Measurements from ENCODE around the gene MLLT1. TPM values are rescaled to one million over a fixed set of nuclear protein-coding genes. Genes with fewer than 3 reads are reported as not detected.

Gene MLLT1
- total and polyA plus RNA-seq, 2 donors (not counting 1 experiment from before 2014, with no cell fraction given): 19.4 to 40.2 TPM

DNA sequence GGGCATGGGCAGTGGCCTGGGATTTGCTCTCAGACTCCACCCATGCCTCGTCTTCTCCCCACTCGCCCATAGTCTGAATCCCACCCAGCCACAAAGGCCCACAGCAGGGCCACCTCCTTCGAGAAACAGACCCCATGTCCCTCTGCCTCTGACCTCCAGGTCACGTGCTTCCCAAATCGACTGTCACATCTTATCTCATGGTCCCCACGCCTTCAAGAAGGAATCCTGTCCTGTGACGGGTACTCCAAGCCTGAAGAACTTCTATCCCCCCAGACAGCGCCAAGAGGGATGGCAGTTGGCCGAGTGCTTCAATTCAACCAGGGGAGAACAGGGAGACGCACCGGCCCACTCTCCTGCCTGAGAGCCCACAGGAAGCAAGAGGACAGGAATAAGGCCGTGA lies 16.5 kb downstream of the MLLT1 start:
- intact Hi-C loops (cut with micrococcal nuclease): no loop called here
- Histone ChIP-seq H3K9ac (ENCODE audit: low read length) (no peak overlapping the region), H3K27me3 (replicated peaks in 1 of 4; ENCODE audit: control extremely low read depth in 1 of 4, control insufficient read depth in 3 of 4, insufficient read depth in 4 of 4, low read length in 3 of 4) (no peaks in the 10 kb centered on the region), H3K4me1 (ENCODE audit: control insufficient read depth in 2 of 2, insufficient read depth in 2 of 2, low read length in 2 of 2) (peaks cover under 1 to 2% of the 10 kb centered on the region in 2 donors), H3K9me3 (ENCODE audit: control extremely low read depth in 1 of 3, control insufficient read depth in 2 of 3, insufficient read depth in 1 of 3, low read length in 2 of 3) (no peaks in the 10 kb centered on the region), H2AFZ (ENCODE audit: insufficient read depth, low read depth, low read length, poor library complexity, severe bottlenecking) (no peak overlapping the region), H3K36me3 (replicated peaks in 1 of 2; ENCODE audit: control extremely low read depth in 1 of 2, control insufficient read depth in 1 of 2, extremely low read depth in 1 of 2, insufficient read depth in 2 of 2, low read length in 1 of 2) (peaks cover 0 to 45% of the 10 kb centered on the region in 2 experiments), H3K27ac (ENCODE audit: low read length in 2 of 2) (no peak overlapping the region), H3K79me2 (ENCODE audit: control insufficient read depth, insufficient read depth, low read length) (peaks cover 69% of the 10 kb centered on the region), H3K4me2 (replicated peaks; ENCODE audit: low read depth, low read length, poor library complexity, severe bottlenecking) (no peak overlapping the region), H3K4me3 (ENCODE audit: control extremely low read depth in 1 of 5, extremely low read depth in 1 of 5, insufficient read depth in 1 of 5, low read depth in 2 of 5, low read length in 4 of 5) (no peak overlapping the region), H4K20me1 (ENCODE audit: control insufficient read depth, insufficient read depth, low read length, poor library complexity, severe bottlenecking) (peaks cover 54% of the 10 kb centered on the region)
- peaks cover 9% of the 10 kb centered on the region for H3K4me1 Mint-ChIP-seq
- TF ChIP-seq, protein P1, sequence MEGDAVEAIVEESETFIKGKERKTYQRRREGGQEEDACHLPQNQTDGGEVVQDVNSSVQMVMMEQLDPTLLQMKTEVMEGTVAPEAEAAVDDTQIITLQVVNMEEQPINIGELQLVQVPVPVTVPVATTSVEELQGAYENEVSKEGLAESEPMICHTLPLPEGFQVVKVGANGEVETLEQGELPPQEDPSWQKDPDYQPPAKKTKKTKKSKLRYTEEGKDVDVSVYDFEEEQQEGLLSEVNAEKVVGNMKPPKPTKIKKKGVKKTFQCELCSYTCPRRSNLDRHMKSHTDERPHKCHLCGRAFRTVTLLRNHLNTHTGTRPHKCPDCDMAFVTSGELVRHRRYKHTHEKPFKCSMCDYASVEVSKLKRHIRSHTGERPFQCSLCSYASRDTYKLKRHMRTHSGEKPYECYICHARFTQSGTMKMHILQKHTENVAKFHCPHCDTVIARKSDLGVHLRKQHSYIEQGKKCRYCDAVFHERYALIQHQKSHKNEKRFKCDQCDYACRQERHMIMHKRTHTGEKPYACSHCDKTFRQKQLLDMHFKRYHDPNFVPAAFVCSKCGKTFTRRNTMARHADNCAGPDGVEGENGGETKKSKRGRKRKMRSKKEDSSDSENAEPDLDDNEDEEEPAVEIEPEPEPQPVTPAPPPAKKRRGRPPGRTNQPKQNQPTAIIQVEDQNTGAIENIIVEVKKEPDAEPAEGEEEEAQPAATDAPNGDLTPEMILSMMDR (IDR thresholded peaks at IDR 0.05): no peak
- no peak for TF ChIP-seq EZH2 (IDR thresholded peaks at IDR 0.05; ENCODE audit: borderline replicate concordance, insufficient read depth, low read depth, low read length, poor library complexity, severe bottlenecking)
- H3K4me3 Mint-ChIP-seq: no peak overlapping the region
- ChIA-PET POLR2A (no interaction called here), CTCF (no interaction called here)
- DNase-seq (no peak), ATAC-seq (ENCODE audit: low read depth) (no peak)
- H3K27me3 Mint-ChIP-seq: no peaks in the 10 kb centered on the region
- H3K9me3 Mint-ChIP-seq (ENCODE audit: insufficient read depth): no peaks in the 10 kb centered on the region
- WGBS (ENCODE audit: insufficient coverage): 97% methylated on average over 10 of the region's 12 CpGs
- H3K27ac Mint-ChIP-seq: no peak overlapping the region

DNA sequence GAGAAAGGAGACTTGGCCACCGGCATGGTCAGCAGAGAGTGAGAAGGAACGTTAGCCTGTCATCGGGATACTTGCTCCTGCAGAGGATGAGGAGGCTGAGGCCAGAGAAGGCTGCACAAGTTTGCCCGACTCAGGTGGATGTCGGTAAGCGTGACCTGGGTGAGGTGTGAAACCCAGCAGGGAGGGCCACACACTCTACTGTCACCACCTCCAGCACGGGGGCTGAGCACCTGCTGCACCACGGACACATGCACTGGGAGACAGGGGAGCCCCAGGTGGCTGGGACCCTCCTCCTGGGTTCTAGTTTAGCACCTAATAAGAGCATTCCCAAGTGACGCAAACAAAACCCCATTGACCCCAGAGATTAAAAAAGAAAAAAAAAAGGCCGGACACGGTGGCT lies 17.3 kb downstream of the MLLT1 start:
- no peak overlapping the region for H2AFZ ChIP-seq (ENCODE audit: insufficient read depth, low read depth, low read length, poor library complexity, severe bottlenecking)
- peaks cover 61% of the 10 kb centered on the region for H3K79me2 ChIP-seq (ENCODE audit: control insufficient read depth, insufficient read depth, low read length)
- no peak for TF ChIP-seq EZH2 (IDR thresholded peaks at IDR 0.05; ENCODE audit: borderline replicate concordance, insufficient read depth, low read depth, low read length, poor library complexity, severe bottlenecking)
- TF ChIP-seq, protein P1 (IDR thresholded peaks at IDR 0.05): no peak
- no peaks in the 10 kb centered on the region for H3K27me3 ChIP-seq (replicated peaks in 1 of 4; ENCODE audit: control extremely low read depth in 1 of 4, control insufficient read depth in 3 of 4, insufficient read depth in 4 of 4, low read length in 3 of 4)
- no peak overlapping the region for H3K9ac ChIP-seq (ENCODE audit: low read length)
- ChIA-PET CTCF (no interaction called here), POLR2A (no interaction called here)
- WGBS (ENCODE audit: insufficient coverage): 86% methylated on average over 7 of the region's 11 CpGs
- H3K4me1 Mint-ChIP-seq: peaks cover 17% of the 10 kb centered on the region
- H3K4me1 ChIP-seq (ENCODE audit: control insufficient read depth in 2 of 2, insufficient read depth in 2 of 2, low read length in 2 of 2): peaks cover 8 to 10% of the 10 kb centered on the region in 2 donors
- intact Hi-C loops (cut with micrococcal nuclease): no loop called here
- peaks cover 0 to 37% of the 10 kb centered on the region in 2 experiments for H3K36me3 ChIP-seq (replicated peaks in 1 of 2; ENCODE audit: control extremely low read depth in 1 of 2, control insufficient read depth in 1 of 2, extremely low read depth in 1 of 2, insufficient read depth in 2 of 2, low read length in 1 of 2)
- DNase-seq (no peak), ATAC-seq (ENCODE audit: low read depth) (no peak)
- no peaks in the 10 kb centered on the region for H3K9me3 ChIP-seq (ENCODE audit: control extremely low read depth in 1 of 3, control insufficient read depth in 2 of 3, insufficient read depth in 1 of 3, low read length in 2 of 3)
- no peak overlapping the region for H3K4me3 Mint-ChIP-seq
- no peak overlapping the region for H3K4me2 ChIP-seq (replicated peaks; ENCODE audit: low read depth, low read length, poor library complexity, severe bottlenecking)
- H3K27me3 Mint-ChIP-seq: no peaks in the 10 kb centered on the region
- H3K4me3 ChIP-seq (ENCODE audit: control extremely low read depth in 1 of 5, extremely low read depth in 1 of 5, insufficient read depth in 1 of 5, low read depth in 2 of 5, low read length in 4 of 5): no peak overlapping the region
- H3K27ac Mint-ChIP-seq: no peak overlapping the region
- no peak overlapping the region for H3K27ac ChIP-seq (ENCODE audit: low read length in 2 of 2)
- no peaks in the 10 kb centered on the region for H3K9me3 Mint-ChIP-seq (ENCODE audit: insufficient read depth)
- peaks cover 54% of the 10 kb centered on the region for H4K20me1 ChIP-seq (ENCODE audit: control insufficient read depth, insufficient read depth, low read length, poor library complexity, severe bottlenecking)

Measured in B cell (primary cell).